DMS114 treated with DMSO at 0.1 percent for 48 hours (cell line): ENCODE results near the gene FAM200B.

Source experiments
- DNase-seq: peaks from one replicate; lab custom pipeline; 2025; ENCODE audit not compliant: unreplicated experiment; lab: John Stamatoyannopoulos, UW

FAM200B gene

GRCh38 chr4:15695240-15695699 is 13.6 kb downstream of the FAM200B start:
- no peak for DNase-seq

GRCh38 chr4:15695729-15696128 is 14.1 kb downstream of the FAM200B start:
- DNase-seq, result no peak

DNA sequence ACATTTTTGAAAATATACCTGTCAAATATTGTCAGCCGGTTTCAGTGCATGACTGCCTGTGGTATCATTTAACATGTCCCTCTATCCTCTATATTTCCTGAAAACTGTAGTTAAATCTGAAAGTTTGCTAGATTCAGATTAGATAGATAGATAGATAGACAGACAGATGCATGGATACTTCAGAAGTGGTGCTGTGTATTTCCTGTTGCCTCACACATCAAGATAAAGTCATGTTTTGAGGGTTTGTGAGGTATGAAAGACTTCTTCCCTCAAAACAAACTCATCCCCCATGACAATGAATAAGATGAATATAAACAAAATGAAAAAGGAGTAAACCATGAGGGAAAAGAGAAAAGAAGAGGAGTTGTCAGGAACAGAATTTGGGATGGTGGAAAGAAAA is 15.2 kb downstream of the FAM200B start:
- no peak for DNase-seq

DNA sequence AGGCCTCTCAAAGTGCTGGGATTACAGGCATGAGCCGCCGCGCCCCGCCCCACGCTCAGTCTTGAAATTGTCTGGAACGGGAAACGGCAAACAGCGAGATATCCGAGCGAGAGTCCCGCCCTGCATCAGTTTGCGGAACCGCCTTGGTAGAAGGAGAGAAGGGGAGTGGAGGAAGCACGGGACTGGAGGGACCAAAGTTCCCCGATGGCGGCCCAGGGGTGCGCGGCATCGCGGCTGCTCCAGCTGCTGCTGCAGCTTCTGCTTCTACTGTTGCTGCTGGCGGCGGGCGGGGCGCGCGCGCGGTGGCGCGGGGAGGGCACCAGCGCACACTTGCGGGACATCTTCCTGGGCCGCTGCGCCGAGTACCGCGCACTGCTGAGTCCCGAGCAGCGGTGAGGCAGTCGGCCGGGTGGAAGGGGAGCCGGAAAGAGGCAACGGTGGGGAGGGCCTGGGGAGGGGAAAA is 21.3 kb downstream of the FAM200B start, which contains the start of gene BST1:
Gene BST1, plus strand, starts transcription at position 125 of the 463 bp plus-strand sequence. Its CDS starts 80 bp downstream, at position 205.
- no peak for DNase-seq

- DNase-seq, result no peak
Measured at GRCh38 chr4:15703439-15703838, 21.8 kb downstream of the FAM200B start.

- no peak for DNase-seq
Measured at GRCh38 chr4:15704129-15704528, 22.5 kb downstream of the FAM200B start.

GRCh38 chr4:15706646-15707362 is 25.2 kb downstream of the FAM200B start:
- no peak for DNase-seq

- DNase-seq, result no peak
Measured at GRCh38 chr4:15707363-15707715, 25.7 kb downstream of the FAM200B start.

GRCh38 chr4:15711762-15712161 is 30.1 kb downstream of the FAM200B start:
- no peak for DNase-seq

GRCh38 chr4:15712214-15712613 is 30.6 kb downstream of the FAM200B start:
- no peak for DNase-seq

DNA sequence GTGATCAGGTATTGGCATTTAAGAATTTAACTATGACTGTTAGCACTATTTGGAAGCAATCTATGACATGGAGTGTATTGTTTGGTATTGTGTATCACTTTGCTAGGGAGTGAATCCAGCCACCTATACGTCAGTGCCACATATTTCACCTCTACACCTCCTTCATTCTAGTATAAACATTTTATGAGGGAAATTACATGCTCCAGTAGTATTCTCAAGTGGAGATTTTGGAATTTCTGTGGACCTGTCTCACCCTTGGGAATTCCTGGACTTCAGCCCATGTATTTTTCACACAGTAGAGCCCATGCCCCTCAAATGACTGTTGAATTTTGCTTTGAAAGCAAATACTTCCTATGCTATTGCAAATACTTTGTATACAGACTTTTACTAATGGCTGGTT is 32.5 kb downstream of the FAM200B start:
- DNase-seq, result no peak

GRCh38 chr4:15714646-15715435 is 33.2 kb downstream of the FAM200B start:
- no peak for DNase-seq

DNA sequence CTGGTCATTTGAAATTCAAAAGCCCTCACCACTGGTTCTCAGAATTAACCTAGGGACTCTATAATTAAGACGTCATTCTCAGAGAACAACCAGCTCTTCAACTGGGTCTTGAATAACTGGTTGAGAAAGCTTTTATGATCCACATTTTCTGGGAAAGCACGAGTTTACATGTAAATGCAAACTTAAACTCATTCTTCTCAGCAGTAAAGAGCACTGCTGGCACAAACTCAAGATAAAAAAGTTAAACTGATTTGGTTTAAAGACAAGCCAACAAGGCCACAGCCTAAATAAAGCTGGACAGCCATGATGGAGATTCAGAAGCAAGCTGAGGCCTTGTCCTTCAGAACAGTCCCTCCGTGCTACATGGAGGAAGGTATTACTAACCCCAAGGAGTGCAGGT is 34.5 kb downstream of the FAM200B start:
- no peak for DNase-seq

- DNase-seq, result no peak
Measured at GRCh38 chr4:15717086-15717485, 35.5 kb downstream of the FAM200B start.

GRCh38 chr4:15717657-15718416 is 36.2 kb downstream of the FAM200B start:
- DNase-seq, result no peak

DNA sequence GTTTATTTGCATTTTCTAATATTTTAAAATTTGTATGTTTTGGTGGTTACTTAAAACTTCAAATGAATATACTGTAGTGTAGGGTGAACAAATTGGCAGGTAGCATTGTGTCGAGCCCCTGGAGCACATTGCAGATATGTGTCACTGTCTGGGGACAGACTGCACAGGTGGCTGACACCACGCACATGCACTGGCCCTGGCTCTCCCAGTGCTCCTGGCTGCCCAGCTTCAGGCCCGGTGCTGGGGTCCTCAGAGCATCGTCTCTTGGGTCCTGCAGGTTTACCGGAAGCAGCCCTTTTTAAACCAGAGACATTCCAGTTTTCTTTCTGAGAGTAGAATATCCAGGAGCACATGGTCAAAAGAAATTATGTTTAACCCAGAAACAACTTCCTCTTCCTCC is 36.8 kb downstream of the FAM200B start:
- DNase-seq, result no peak

- no peak for DNase-seq
Measured at GRCh38 chr4:15718959-15719358, 37.3 kb downstream of the FAM200B start.

DNA sequence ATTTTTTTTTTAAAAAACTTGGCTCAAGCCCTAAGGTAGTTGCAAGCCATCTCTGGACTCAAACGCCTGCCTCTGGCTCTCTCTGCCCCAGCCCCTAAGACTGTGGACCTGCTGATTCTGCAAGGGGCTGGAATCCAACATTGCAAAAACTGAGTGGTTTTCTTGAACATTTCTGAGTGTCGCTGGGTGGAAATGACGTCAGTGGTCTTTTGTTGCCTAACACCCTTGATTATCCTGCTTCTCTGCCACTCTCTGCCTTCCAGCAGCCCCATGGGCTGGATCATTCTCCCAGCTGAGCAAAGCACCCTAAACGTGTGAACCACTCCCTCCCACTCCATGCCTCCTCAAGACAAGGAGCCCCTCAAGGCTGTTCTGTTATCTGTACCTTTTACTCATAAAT is 37.9 kb downstream of the FAM200B start:
- no peak for DNase-seq

DNA sequence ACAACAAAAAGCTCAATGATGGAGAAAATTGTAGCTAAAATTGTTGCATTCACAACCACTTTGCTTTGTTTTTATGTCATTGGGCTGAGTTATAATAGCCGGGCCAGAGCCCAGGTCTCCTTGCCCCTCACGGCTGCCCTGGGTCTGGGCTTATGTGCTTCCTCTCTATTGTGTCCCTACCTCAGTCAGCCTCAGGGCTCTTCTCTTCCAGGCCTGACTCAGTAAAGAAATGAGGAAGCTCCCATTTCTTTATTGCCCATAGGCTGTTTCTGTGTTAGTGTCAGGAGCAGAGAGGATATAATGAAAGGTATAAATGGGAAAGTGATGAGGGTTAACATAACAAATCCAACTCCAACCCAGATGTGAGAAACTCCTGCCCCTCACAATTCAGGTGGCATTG is 39.2 kb downstream of the FAM200B start:
- no peak for DNase-seq

DNA sequence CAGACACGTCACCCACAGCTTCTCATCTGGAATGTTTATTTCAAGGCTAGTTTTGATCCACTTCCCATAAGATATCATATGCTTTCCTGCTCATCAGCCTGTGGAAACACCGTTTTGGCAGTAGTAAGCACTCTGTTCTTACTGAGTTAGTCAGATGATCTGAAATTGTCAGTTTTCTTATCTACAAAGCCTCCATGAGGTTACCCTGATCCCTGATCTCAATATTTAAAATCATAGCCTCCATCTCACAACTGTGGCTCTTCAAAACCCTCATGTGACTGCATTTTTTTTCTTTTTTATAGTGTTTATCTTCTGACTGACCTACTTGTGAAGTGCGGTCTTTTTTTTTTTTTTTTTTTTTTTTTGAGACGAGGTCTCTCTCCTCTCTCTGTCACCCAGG is 44.0 kb downstream of the FAM200B start:
- DNase-seq, result no peak

DNA sequence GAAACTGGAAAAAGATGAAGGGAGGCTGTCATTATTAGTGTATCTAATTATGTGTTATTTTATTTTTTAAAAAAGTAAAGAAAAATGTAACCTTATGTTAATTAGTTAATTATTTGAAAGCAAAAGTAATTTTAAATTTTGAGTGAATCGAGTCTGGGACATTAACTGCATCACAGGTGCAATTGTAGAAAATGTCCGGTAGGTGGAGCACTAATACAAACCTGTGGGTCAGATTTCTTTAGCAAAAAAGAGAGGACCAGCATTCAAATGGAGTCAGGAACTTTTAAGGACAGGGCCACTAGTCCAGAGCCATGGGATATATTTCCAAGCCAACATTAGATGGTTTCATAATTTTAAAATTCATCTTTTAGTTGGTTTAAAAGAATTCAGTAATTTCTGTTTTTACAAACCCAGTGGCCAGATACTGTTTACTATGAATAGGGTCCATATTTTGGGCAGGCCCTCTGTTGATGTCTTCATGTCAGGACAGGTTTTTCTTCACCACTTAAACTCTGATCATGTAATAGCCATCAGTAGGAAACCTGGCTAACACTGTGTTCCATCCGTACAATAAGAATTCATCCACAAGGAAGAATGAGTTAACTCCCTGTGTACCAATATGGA is 48.4 kb downstream of the FAM200B start:
- peak; percentile 53 for DNase-seq
